HG03342 (cell line): ENCODE data around the gene LZTR1.
"Not testable (repeated sequence)": the region's sequence is repeated elsewhere in the genome, so short reads cannot be mapped to it uniquely, and the experiment has no call there.

ENCODE experiments used
- ATAC-seq: cut with Tn5 transposase; IDR thresholded peaks from one replicate; pipeline ENCODE4 v1.9.1; 2021; ENCODE audit warnings: mild to moderate bottlenecking, moderate library complexity; ENCODE audit not compliant: unreplicated experiment

The LZTR1 gene

DNA sequence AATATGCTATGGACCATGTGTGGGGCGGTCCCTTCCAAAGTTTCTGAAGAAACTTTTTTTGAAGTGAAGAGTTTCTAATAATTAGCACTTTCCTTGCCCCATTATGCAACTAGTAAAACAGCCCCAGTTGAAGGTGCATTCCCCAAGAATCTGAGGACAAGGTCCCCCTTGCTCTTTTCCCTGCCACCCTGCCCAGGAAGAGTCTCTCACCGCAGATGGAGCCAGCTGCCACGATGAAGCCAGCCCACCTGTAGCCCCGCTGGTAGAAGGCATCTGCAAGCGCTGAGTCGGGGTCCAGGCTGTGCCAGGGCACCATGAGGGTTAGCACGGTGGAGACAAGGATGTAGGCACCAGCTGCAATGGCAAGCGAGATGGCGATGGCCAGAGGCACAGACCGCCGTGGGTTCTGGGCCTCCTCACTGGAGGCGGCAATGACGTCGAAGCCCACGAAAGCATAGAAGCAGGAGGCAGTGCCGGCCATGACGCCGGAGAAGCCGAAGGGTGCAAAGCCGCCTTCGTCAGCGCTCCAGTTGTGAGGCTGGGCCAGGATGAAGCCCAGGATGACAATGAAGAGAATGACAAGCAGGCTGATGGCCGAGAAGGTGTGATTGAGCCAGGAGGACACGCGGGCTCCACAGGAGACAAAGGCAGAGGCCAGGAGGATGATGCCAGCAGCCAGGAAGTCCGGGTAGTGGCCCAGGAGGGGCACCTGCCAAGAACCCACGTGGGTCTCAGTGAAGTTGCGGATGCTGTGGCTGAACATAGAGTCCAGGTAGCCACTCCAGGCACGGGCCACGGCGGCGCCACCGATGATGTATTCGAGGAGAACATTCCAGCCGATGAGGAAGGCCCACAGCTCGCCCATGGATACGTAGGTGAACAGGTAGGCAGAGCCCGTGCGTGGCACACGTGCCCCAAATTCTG is 48.8 kb downstream of the LZTR1 start:
- ATAC-seq: no peak

DNA sequence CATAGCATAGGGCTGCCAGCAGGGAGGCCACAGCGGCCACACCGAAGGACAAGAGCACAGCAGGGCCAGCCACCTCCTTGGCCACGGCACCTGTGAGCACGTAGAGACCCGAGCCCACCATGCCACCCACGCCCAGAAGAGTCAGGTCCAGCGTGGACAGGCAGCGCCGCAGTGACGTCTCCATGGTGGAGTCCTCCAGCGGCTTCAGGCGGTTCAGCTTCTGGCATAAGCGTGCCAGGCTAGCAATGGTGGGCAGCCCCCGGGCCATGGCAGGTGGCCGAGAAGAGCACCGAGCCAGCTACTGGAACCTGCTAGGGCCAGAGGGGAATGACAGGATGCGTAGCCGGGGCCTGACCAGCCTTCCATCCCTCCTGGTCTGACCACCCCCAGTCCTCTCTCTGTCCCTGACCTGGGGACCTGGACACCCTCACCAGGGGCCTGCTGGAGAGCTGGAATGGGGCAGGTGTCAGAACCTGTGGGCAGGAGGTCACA is 49.5 kb downstream of the LZTR1 start:
- no peak for ATAC-seq

DNA sequence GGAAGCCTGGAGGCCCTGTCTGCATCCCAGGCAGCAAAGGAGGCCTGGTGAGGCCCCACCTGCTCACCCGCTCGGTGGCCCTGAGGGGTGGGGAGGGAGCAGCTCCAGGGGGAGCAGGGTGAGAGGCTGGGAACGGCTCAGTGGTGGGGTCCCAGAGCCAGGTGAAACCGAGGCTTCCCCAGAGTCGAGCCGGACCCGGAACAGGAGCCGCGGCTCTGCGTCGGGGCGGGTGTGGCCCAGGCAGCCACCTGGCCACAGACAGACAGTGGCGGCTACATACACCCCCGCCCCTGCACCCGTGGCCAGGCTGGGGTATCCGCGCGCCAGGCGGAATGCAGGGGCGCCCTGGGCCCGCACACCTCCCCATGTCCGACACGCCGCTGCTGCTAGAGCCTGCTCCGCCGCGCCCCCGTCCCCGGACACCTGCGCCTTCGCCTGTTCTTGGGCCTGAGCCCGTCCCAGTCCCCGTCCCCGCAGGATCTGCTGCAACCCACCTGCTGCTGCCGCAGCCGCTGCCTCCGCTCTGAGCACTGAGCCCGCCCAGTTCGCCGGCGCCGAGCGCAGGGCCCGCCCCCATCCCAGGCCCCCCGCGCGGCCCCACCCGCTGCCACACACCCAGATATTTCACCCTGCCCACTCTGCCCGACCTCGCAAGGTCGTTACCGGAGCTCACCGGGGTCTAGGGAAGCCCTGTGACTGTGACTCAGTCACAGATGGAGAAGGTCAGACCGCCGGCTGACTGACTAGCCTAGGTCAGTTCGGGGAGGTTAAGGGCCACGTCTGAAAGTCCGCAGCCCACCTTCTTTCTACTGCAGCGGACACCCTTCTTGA is 50.2 kb downstream of the LZTR1 start, which contains the start of gene SLC7A4:
SLC7A4 (minus strand) TSS at position 525 of the 831 bp plus-strand sequence. CDS start 749 bp downstream, outside the sequence.
- no peak for ATAC-seq

DNA sequence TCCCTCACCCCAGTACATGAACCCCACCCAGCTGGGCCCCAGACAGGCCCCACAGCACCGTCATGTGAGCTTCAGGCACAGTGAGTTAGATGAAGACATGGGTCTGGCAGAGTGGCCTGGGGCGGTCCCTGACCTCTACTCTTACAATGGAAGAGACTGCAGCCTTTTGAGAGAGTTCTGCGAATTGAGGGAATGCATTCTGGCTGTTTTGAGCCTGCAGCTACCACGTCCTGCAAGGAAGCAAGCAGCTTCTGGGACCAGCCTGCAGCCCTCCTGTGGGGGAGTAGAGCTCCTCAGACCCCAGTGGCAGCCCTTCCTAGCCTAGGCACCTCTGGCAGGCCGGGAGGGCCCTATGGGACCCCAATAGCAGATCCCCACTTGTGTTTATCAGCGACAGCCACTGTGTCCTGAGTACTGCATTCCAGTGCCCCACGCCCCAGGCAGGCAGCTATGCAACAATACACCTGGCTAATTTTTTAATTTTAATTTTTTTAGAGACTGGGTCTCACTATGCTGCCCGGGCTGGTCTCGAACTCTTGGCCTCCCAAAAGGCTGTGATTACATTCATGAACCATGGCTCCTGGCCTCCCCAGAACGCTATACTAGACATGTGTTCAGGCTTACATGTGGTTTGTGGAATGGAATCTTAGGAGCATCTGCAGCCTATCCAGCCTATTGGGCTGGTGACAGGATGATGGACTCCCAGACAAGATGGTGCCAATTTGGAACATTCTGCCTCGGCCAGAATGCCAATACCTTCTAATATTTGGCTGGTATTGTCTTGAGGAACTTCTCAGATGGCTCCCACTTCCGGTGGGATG is 51.0 kb downstream of the LZTR1 start:
- ATAC-seq: no peak

DNA sequence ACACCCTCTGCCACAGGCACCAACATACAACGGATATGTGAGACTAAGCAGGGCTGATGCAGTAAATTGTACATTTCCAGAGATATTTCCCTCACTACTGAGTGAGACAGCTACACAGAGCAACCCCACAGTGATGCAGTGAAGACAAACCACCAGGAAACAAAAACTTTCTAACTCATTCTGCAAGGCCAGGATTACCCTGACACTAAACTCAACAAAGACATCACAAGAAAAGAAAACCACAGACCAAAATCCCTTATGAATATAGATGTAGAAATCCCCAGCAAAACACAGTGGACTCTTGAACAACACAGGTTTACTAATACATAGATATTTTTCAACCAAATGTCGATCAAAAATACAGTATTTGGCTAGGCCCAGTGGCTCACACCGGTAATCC is 51.8 kb downstream of the LZTR1 start:
- ATAC-seq: no peak

DNA sequence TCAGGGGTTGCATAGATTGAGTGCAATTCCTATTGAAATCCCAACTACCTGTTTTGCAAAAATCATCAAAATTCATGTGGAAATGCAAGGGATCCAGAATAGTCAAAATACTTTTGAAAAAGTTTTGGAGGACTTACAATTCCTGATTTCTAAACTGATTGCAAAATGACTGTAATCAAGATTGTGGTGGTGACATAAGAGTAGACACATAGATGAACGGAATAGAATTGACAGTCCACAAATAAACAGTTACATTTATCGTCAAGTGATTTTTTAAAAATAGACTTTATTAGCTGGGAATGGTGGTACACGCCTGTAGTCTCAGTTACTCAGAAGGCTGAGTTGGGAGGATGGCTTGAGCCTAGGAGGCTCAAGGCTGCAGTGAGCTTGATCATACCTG is 52.9 kb downstream of the LZTR1 start:
- ATAC-seq: no peak

DNA sequence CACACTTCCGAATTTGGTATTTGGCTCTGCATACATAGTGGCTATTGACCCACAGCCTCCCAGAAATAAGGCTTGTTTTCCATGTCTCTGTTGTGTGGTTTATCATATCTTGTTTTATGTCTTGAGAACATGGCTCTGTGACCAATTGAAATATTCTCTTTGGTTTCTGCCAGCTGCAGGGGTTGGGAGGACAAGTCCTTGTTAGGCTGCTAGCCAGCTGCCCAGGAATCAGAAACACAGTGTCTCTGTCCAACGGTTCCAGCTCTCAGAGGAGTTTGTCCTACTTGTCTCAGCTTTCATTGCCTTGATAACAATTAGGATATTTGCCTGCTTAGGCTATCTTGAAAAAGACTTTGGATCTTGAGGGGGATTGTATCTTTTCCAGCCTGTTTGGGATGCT is 56.3 kb downstream of the LZTR1 start:
- no peak for ATAC-seq

DNA sequence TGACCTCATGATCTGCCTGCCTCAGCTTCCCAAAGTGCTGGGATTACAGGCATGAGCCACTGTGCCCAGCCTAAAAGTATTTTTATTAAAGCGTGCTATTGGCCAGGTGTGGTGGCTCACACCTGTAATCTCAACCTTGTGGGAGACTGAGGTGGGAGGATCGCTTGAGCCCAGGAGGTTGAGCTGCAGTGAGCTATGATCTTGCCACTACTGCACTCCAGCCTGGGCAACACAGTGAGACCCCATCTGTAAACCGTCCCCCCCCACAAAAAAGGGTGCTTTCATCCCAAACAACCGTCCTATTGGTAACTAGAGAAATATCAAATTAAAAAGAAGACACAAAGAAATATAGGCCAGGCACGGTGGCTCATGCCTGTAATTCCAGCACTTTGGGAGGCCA is 57.1 kb downstream of the LZTR1 start:
- not testable (repeated sequence) for ATAC-seq

- no peak for ATAC-seq
These were observed 59.8 kb downstream of the LZTR1 start for GRCh38 chr22:21041937-21042336.

- no peak for ATAC-seq
These were observed 61.1 kb downstream of the LZTR1 start for GRCh38 chr22:21042978-21043859.

GRCh38 chr22:21043860-21044535 is 61.9 kb downstream of the LZTR1 start:
- no peak for ATAC-seq

GRCh38 chr22:21044931-21045584 is 63.0 kb downstream of the LZTR1 start:
- no peak for ATAC-seq

- ATAC-seq: peak; percentile 88
These were observed 63.6 kb downstream of the LZTR1 start, which contains the start of gene LRRC74B for GRCh38 chr22:21045585-21046294. TSS of gene LRRC74B (plus strand) at chr22:21045946. CDS start at chr22:21045987, 41 bp downstream.

DNA sequence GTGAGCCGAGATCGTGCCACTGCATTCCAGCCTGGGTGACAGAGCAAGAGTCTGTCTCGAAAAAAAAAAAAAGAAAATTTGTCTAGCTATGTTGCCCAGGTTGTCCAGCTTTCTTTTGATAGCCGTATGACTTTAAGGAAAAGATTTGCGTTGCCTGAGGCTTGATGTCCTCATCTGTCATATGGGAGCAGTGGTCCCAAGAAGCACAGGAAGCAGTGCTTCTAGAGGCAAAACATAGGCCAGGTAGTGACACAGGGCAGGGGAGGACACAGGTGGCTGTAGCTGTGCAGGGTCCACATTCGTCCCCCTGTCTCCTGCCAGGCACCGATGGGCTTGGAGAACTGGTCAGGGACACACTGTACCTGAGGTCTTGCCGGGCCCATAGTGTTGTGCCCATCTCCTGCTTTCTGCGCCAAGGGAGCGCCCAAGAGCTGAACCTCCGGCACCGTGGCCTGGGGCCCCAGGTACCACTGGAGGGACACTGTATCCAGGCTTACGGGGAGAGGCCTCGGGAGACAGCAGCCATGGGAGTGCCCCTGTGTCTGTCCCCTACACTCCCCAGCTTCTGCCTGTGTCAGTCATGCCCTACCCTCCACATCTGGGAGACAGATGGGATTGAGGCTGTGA is 65.1 kb downstream of the LZTR1 start:
- ATAC-seq: no peak

DNA sequence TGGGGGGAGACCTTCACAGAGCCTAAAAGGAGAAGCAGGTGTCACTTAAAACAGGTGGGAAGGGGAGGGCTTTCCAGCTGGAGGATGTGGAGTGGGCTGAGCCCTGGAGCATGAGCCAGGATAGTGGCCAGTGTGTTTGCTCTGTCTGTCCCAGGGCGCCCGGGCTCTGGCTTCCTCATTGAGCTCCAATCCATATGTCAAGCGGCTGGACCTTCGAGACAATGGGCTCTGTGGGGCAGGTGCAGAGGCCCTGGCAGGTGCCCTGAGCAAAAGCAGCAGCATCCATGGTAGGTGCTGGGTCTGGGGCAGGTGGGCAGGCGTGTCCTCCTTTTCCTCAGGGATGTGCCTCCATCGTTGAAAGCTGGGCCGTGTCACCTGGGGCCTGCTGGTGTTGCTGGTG is 65.6 kb downstream of the LZTR1 start:
- no peak for ATAC-seq

- ATAC-seq: not testable (repeated sequence)
These were observed 66.4 kb downstream of the LZTR1 start for GRCh38 chr22:21048448-21048847.
